HG03066 (cell line): ENCODE data around the gene SDHAF4.
"Not testable (repeated sequence)": the region's sequence is repeated elsewhere in the genome, so short reads cannot be mapped to it uniquely, and the experiment has no call there.

Experiments used
- ATAC-seq: cut with Tn5 transposase; IDR thresholded peaks from one replicate; pipeline ENCODE4 v1.9.1; 2021; ENCODE audit warnings: low read depth; ENCODE audit not compliant: unreplicated experiment

Gene SDHAF4

DNA sequence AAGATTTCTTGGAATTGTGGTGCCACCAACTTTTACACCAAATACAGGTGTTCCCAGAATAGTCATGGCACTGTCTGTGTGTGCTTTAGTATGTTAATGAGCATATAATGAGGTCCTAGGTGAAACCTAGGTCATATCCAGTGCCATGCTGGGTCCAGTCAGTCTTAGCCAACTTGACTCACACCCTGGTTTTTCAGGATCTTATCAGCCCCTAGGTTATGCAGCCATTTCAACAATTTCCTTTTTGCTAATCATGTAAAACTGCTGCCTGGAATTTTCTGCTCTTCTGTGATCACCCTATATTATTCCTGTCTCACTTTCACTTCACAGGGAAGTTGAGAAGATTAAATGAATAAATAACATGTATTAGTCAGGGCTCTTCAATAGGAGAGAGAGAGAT, 23.7 kb downstream of the SDHAF4 start:
- no peak for ATAC-seq

DNA sequence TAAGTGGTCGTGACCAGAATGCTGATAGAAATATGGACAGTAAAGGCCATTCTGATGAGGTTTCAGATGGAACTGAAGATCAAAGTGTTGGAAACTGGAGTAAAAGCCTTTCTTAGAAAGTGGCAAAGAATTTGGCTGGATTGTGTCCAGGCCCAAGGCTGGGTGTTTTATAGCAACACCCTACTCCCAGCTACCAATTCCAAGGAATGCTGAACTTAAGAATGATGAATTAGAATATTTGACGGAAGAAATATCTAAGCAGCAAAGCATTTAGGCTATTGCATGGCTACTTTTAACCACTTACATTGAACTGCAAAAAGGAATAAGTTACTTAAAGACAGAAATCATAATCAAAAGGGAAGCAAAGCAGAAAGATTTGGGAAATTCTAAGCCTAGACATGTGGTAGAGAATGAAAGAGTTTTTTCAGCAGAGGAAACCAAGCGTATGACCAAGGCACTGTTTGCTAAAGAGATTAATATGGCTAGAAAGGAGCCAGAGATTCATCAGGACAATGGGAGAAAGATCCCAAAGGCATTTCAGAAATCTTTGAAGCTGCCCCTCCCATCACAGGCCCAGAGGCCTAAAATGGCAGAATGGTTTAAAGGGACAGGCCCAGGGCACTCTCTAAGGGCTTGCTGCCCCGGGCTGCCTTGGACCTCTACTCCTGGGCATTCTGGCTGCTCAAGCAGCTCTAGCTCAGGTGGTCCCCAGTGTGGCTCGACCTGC, 25.8 kb downstream of the SDHAF4 start:
- ATAC-seq, result no peak

DNA sequence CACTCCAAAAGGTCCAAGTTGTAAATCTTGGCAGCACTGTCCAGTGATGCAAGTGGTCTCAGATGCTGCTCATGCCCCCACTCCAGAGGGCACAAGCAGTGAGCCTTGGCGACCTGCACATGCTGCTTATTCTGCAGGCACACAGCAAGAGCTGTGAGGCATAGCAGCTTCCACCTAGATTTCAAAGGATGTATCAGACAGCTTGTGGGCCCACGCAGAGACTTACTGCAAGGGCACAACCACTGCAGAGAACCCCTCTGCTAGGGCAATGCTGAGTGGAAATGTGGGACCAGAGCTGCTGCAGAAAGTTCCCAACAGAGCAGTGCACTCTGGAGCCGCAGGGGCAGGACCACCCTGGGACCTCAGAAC, 26.4 kb downstream of the SDHAF4 start:
- no peak for ATAC-seq

DNA sequence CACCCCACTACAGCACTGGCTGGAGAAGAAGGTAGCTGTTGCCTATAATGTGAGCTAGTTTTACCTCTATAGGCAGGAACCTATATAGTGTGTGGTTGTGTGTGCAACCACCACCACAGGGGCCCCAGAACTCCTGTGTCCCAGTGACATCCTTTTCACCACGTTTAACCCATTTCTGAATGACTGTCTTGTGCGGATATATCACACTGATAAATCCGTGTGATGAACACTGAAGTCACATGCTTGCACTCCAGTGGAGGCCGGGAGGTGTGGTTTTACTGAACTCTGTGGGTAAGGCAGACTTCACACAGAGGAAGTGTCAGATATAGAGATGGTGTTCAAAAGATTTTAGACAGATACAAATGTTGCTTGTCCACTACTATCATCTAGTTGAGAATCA, 32.5 kb downstream of the SDHAF4 start:
- no peak for ATAC-seq

DNA sequence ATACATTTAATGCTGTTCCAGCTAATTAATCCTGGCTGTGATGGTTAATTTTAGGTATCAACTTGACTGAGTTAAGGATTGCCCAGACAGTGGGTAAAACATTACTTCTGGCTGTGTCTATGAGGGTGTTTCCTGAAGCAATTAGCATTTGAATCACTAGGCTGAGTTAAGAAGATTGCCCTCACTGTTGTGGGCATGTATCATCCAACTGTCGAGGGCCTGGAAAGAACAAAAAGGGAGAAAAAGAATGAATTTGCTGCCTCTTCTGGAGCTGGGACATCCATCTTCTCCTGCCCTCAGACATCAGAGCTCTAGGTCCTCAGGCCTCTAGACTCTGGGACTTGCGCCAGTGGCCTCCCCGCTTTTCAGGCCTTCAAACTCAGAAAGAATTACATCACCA, 34.3 kb downstream of the SDHAF4 start:
- no peak for ATAC-seq

DNA sequence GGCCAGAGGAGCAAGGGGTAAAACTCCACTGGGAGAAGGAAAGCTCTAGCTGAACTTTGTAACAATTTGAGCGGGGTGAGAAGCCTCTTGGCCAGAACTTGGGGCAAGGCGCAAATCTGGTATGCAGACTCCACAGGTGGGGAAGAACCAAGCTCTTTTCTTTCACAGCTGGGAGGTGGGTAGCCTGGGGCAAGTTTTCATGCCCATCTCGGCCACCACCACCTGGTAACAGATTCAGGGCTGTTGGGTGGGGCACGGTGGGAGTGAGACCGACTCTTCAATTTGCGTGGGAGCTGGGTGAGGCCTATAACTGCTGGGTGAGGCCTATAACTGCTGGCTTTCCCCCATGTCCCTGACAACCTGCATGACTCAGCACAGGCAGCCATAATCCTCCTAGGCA, 37.5 kb downstream of the SDHAF4 start:
- no peak for ATAC-seq

DNA sequence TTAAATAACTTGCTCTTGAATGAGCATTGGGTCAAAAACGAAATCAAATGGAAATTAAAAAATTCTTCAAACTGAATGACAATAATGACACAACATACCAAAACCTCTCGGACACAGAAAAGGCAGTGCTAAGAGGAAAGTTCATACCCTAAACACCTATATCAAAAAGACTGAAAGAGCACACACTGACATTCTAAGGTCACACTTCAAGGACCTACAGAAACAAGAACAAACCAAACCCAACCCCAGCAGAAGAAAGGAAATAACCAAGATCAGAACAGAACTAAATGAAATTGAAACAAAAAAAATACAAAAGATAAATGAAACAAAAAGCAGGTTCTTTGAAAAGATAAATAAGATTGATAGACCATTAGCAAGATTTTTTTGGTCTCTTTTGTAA, 40.6 kb downstream of the SDHAF4 start:
- ATAC-seq, result not testable (repeated sequence)

DNA sequence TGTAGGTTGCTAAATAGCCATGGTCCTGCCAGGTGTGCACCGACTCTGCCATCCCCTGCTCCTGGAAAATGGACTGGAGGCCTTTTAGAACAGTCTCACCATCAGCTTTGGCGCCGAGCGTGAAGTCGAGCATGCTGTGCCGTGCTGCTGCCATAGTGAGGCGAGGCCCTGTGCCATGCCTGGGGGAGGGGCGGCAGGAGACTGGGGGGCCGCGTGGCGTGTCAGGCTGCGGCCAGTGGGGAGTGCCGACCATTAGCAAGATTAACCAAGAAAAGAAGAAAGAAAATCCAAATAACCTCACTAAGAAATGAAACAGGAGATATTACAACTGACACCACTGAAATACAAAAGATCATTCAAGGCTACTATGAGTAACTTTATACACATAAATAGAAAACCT, 42.5 kb downstream of the SDHAF4 start:
- ATAC-seq, result not testable (repeated sequence)

DNA sequence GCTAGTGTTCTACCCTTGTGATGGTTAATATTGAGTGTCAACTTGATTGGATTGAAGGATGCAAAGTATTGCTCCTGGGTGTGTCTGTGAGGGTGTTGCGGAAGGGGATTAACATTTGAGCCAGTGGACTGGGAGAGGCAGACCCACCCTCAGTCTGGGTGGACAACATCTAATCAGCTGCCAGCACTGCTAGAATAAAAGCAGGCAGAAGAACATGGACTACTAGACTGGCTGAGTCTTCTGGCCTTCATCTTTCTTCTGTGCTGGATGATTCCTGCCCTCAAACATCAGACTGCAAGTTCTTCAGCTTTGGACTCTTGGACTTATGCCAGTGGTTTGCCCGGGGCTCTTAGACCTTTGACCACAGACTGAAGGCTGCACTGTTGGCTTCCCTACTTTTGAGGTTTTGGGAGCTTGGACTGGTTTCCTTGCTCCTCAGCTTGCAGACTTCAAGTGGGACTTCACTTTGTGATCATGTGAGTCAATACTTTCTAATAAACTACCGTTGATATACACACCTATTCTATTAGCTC, 50.1 kb downstream of the SDHAF4 start:
- ATAC-seq, result no peak

DNA sequence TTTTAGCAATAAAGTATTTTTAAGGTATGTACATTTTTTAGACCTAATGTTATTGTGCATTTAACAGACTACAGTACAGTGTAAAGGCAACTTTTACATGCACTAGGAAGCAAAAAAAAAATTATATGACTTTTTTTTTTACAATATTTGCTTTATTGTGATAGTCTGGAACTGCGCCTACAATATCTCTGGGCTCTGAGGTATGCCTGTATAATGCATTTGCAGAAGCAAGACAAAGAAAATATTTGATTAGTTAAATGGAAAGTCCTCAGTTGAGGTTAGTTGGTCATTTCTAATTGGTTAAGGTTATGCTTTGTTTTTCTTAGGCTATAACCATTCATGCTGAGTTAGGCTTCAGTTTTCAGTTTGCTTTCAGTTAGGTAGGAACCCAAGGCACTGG, 54.0 kb downstream of the SDHAF4 start:
- ATAC-seq, result no peak

DNA sequence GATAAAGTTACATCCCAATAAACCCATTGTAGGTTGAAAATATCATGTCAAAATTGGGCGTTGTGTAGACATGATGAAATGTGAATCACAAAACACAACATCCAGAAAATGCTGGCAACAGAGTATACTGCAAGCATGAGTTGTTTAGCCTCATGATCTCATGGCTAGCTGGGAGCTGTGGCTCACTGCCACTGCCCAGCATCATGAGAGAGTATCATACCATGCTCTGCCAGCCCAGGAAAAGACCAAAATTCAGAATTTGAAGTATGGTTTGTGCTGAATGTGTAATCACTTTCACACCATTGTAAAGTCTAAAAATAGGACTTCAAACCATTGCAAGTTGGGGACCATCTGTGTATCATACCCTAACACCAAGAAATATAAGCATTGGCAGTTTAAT, 55.7 kb downstream of the SDHAF4 start:
- ATAC-seq, result no peak

DNA sequence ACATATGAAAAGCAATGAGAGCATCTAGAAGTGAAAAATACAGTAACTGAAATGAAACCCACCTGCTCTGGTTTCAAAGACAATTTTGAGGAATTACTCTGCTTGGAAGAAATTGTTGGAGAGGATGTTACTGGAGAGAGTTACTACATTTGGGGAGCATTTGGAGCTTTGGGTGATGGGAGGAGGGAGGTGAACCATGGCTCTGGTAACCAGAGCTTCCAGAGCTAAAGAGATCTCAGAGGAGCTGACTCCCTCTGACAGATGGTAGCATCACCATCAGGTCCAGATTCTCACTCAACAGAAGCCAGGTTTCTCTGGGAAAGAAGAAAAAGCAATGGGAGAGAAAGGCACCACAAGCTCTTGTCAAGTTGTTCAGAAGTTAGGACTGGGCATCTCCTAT, 58.7 kb downstream of the SDHAF4 start:
- no peak for ATAC-seq

DNA sequence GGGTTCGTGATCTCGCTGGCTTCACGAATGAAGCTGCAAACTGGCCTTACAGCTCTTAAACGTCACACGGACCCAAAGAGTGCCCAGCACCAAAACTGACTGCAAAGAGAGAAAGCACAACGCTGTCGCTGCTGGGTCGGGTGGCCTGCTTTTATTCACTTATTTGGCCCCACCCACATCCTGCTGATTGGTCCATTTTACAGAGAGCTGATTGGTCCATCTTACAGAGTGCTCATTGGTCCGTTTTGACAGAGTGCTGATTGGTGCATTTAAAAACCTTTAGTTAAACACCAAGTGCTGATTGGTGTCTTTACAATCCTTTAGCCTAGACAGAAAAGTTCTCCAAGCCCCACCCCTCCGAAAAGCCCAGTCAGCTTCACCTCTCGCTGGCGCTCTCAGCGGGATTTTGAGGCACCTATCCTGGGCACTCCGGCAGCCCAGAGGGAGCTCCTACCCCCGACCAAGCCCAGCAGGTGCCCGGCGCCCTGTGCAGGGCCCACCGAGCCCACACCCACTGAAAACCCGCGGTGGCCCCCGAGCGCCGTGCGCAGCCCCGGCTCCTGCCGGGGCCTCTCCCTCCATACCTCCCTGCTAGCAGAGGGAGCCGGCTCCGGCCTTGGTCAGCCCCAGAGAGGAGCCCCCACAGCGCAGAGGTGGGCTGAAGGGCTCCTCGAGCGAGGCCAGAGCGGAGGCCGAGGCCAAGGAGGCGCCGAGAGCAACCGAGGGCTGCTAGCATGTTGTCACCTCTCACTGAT, 60.9 kb downstream of the SDHAF4 start:
- no peak for ATAC-seq

DNA sequence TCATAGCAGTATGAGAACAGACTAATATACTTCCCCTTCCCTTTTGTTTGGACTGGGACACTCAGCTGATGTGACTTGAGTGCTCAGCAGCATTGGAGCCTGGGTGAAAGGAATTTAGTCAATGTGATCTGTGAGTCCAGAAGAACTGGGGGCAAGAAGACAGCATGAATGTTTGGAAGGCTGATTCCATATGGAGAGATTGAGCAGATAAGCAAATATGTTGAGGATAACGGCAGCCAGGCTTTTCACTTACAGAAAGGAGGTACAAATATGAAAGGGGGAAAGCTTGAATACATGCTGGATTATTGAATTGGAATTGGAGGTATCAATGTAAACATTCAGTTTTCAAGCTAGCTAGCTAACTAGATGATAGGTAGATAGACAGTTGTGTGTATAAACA, 63.2 kb downstream of the SDHAF4 start:
- ATAC-seq, result no peak

DNA sequence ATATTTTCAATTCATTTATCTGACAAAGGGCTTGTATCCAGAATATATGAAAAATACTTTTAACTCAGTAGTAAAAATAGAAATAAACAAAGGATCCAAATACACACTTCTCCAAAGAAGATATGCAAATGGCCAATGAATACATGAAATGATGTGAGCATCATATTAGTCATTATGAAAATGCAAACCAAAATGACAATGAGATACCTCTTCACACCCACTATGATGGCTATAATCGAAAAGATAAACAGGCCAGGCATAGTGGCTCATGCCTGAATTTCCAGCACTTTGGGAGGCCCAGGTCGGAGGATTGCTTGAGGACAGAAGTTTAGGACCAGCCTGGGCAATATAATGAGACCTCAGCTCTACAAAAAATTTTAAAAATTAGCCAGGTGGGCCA, 67.1 kb downstream of the SDHAF4 start:
- no peak for ATAC-seq

DNA sequence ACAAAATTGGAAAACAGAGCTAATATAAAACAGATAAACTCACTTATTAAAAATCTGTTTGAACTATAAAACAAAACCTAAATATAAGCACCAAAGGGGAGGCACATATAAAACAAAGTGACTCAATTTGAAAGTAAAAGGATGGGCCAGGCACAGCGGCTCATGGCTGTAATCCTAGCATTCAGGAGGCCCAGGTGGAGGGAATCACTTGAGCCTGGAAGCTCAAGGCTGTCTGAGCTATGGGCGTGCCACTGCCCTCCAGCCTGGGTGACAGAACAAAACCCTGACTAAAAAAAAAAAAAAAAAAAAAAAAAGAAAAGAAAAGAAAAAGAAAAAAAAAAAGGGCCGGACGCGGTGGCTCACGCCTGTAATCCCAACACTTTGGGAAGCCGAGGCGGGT, 69.9 kb downstream of the SDHAF4 start:
- ATAC-seq, result no peak

DNA sequence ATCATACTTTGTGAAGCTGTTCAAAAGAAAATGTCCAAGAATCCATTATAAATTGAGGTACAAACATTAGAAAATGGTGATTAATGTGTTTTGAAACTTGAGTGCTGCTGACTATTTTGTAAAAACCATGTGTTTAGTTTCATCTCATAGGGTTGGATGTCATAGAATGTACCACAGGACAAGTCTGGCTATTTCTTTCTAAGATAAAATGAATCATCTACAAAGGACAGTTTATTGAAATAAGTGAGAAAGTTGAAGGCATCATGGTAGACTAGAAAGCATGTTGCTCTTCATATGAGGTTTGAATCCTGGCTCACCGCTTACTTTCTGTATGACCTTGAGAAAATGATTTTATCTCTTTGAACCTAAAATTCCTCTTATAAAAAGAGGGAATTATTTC, 71.7 kb downstream of the SDHAF4 start:
- no peak for ATAC-seq
